Endothelial cell (in vitro differentiated cells): Measurements from ENCODE around the gene PXDN. TPM values are rescaled to one million over a fixed set of nuclear protein-coding genes. Genes with fewer than 3 reads are reported as not detected.
"Not testable (repeated sequence)": the region's sequence is repeated elsewhere in the genome, so short reads cannot be mapped to it uniquely, and the experiment has no call there.

Experiments
- DNase-seq: peaks from one replicate; pipeline ENCODE4 v3.0.0; 2021; ENCODE audit warnings: low spot score
- H3K27ac Mint-ChIP-seq: one replicate; pipeline ENCODE4 v1.8.0; 2021; ENCODE audit warnings: mixed read lengths, inconsistent platforms; ENCODE audit not compliant: unreplicated experiment
- H3K27me3 Mint-ChIP-seq: one replicate; pipeline ENCODE4 v1.8.0; 2021; ENCODE audit warnings: mild to moderate bottlenecking, moderate library complexity, mixed read lengths, inconsistent platforms; ENCODE audit not compliant: unreplicated experiment
- H3K36me3 Mint-ChIP-seq: one replicate; pipeline ENCODE4 v1.8.0; 2021; ENCODE audit warnings: mild to moderate bottlenecking, low read depth, mixed read lengths, inconsistent platforms; ENCODE audit not compliant: unreplicated experiment
- H3K4me1 Mint-ChIP-seq: one replicate; pipeline ENCODE4 v1.8.0; 2021; ENCODE audit warnings: mild to moderate bottlenecking, mixed read lengths, inconsistent platforms; ENCODE audit not compliant: unreplicated experiment
- H3K4me3 Mint-ChIP-seq: one replicate; pipeline ENCODE4 v1.8.0; 2021; ENCODE audit warnings: mild to moderate bottlenecking, mixed read lengths, inconsistent platforms; ENCODE audit not compliant: unreplicated experiment
- H3K9me3 Mint-ChIP-seq: one replicate; pipeline ENCODE4 v1.8.0; 2021; ENCODE audit warnings: mixed read lengths, inconsistent platforms; ENCODE audit not compliant: unreplicated experiment
- total RNA-seq: library from RNA; stranded (reverse); fragmentation: NEBNext Ultra II Directional; extraction: Animal tissue kit (Norgen Biotek cat#: 25700); gene quantifications from one replicate; pipeline ENCODE4 v1.2.1, GENCODE V29; 2021; ENCODE audit not compliant: unreplicated experiment
- TF ChIP-seq, protein P1 (sequence below): fragments of 200-600 bp; sonication (generic); IDR thresholded peaks from one replicate; pipeline ENCODE4 v1.5.0; 2021; ENCODE audit warnings: antibody characterized with exemption; ENCODE audit not compliant: unreplicated experiment

PXDN gene
- total RNA-seq, 1 donor from 2014 or later = 521 TPM

- no peaks in the 10 kb centered on the region for H3K4me1 Mint-ChIP-seq
- no peak overlapping the region for H3K27ac Mint-ChIP-seq
- no peaks in the 10 kb centered on the region for H3K36me3 Mint-ChIP-seq
- DNase-seq = no peak
- TF ChIP-seq, protein P1, sequence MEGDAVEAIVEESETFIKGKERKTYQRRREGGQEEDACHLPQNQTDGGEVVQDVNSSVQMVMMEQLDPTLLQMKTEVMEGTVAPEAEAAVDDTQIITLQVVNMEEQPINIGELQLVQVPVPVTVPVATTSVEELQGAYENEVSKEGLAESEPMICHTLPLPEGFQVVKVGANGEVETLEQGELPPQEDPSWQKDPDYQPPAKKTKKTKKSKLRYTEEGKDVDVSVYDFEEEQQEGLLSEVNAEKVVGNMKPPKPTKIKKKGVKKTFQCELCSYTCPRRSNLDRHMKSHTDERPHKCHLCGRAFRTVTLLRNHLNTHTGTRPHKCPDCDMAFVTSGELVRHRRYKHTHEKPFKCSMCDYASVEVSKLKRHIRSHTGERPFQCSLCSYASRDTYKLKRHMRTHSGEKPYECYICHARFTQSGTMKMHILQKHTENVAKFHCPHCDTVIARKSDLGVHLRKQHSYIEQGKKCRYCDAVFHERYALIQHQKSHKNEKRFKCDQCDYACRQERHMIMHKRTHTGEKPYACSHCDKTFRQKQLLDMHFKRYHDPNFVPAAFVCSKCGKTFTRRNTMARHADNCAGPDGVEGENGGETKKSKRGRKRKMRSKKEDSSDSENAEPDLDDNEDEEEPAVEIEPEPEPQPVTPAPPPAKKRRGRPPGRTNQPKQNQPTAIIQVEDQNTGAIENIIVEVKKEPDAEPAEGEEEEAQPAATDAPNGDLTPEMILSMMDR = no peak
- H3K9me3 Mint-ChIP-seq = no peaks in the 10 kb centered on the region
- H3K27me3 Mint-ChIP-seq = peaks cover 1% of the 10 kb centered on the region
- no peak overlapping the region for H3K4me3 Mint-ChIP-seq
Observed at GRCh38 chr2:1784986-1785617, 40.8 kb upstream of the PXDN start.

- H3K4me3 Mint-ChIP-seq = no peak overlapping the region
- no peaks in the 10 kb centered on the region for H3K36me3 Mint-ChIP-seq
- DNase-seq = no peak
- H3K4me1 Mint-ChIP-seq = peaks cover 3% of the 10 kb centered on the region
- TF ChIP-seq, protein P1 = no peak
- peaks cover 4% of the 10 kb centered on the region for H3K27me3 Mint-ChIP-seq
- H3K9me3 Mint-ChIP-seq = no peaks in the 10 kb centered on the region
- H3K27ac Mint-ChIP-seq = no peak overlapping the region
Observed at GRCh38 chr2:1784087-1784486, 39.8 kb upstream of the PXDN start.

GRCh38 chr2:1782514-1782913 lies 38.2 kb upstream of the PXDN start:
- Mint-ChIP-seq H3K27ac (no peak overlapping the region), H3K27me3 (peaks cover 4% of the 10 kb centered on the region), H3K4me1 (peaks cover 4% of the 10 kb centered on the region), H3K36me3 (no peaks in the 10 kb centered on the region), H3K4me3 (no peak overlapping the region), H3K9me3 (no peaks in the 10 kb centered on the region)
- TF ChIP-seq, protein P1 = no peak
- DNase-seq = no peak

- H3K4me3 Mint-ChIP-seq = no peak overlapping the region
- H3K27ac Mint-ChIP-seq = no peak overlapping the region
- H3K9me3 Mint-ChIP-seq = no peaks in the 10 kb centered on the region
- no peak for DNase-seq
- TF ChIP-seq, protein P1 = no peak
- H3K27me3 Mint-ChIP-seq = peaks cover 4% of the 10 kb centered on the region
- peaks cover 4% of the 10 kb centered on the region for H3K4me1 Mint-ChIP-seq
- H3K36me3 Mint-ChIP-seq = no peaks in the 10 kb centered on the region
Observed at GRCh38 chr2:1781291-1782080, 37.2 kb upstream of the PXDN start.

- no peak overlapping the region for H3K4me3 Mint-ChIP-seq
Observed at GRCh38 chr2:1780693-1781092, 36.4 kb upstream of the PXDN start.

DNA sequence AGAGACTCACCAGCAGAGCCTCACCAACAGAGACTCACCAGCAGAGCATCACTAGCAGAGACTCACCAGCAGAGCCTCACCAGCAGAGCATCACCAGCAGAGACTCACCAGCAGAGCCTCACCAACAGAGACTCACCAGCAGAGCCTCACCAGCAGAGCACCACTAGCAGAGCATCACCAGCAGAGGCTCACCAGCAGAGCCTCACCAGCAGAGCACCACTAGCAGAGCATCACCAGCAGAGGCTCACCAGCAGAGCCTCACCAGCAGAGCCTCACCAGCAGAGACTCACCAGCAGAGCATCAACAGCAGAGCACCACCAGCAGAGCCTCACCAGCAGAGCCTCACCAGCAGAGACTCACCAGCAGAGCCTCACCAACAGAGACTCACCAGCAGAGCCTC lies 35.7 kb upstream of the PXDN start:
- H3K27me3 Mint-ChIP-seq, H3K36me3 Mint-ChIP-seq, H3K4me3 Mint-ChIP-seq: not testable (repeated sequence)

More at GRCh38 chr2:1780693-1781092, 36.4 kb upstream of the PXDN start:
- Mint-ChIP-seq H3K27ac (no peak overlapping the region), H3K36me3 (no peaks in the 10 kb centered on the region), H3K9me3 (no peaks in the 10 kb centered on the region), H3K27me3 (peaks cover 4% of the 10 kb centered on the region), H3K4me1 (peaks cover 4% of the 10 kb centered on the region)
- DNase-seq = no peak
- TF ChIP-seq, protein P1 = no peak

More for the DNA sequence above, 35.7 kb upstream of the PXDN start:
- not testable (repeated sequence) for H3K9me3 Mint-ChIP-seq, DNase-seq, H3K4me1 Mint-ChIP-seq, H3K27ac Mint-ChIP-seq
